Activated CD8-positive, alpha-beta T cell treated with anti-CD3 and anti-CD28 coated beads for 36 hours (primary cell): ENCODE data around the gene SAMD11. TPM values are rescaled to one million over a fixed set of nuclear protein-coding genes. Genes with fewer than 3 reads are reported as not detected.
"Not testable (repeated sequence)": the region's sequence is repeated elsewhere in the genome, so short reads cannot be mapped to it uniquely, and the experiment has no call there.

ENCODE experiments used
- ATAC-seq: fragments of 200-7000 bp; cut with Tn5 transposase; one replicate; pipeline ENCODE4 v1.10.0; 2021; ENCODE audit warnings: mild to moderate bottlenecking, moderate library complexity
- CTCF ChIA-PET: fragments of 350-600 bp; sonication (Branson Sonifier 250); formaldehyde crosslinking; loops from one replicate; lab custom pipeline; 2021; ENCODE audit warnings: antibody characterized with exemption; lab: Charles Lee
- POLR2A ChIA-PET: fragments of 350-600 bp; sonication (Branson Sonifier 250); formaldehyde crosslinking; loops from one replicate; lab custom pipeline; 2021; ENCODE audit warnings: antibody characterized with exemption; lab: Charles Lee
- DNase-seq: peaks from one replicate; pipeline ENCODE4 v3.0.0-alpha.2; 2020
- H3K27ac Mint-ChIP-seq: one replicate; pipeline ENCODE4 v1.8.0; 2021; ENCODE audit warnings: mild to moderate bottlenecking, mixed read lengths
- H3K27me3 Mint-ChIP-seq: one replicate; pipeline ENCODE4 v1.8.0; 2021; ENCODE audit warnings: mixed read lengths
- H3K36me3 Mint-ChIP-seq: one replicate; pipeline ENCODE4 v1.8.0; 2021; ENCODE audit warnings: low read depth, mixed read lengths
- H3K4me1 Mint-ChIP-seq: one replicate; pipeline ENCODE4 v1.8.0; 2021; ENCODE audit warnings: low read depth, mixed read lengths
- H3K4me3 Mint-ChIP-seq: one replicate; pipeline ENCODE4 v1.8.0; 2021; ENCODE audit warnings: mild to moderate bottlenecking, moderate library complexity, mixed read lengths
- H3K9me3 Mint-ChIP-seq: one replicate; pipeline ENCODE4 v1.8.0; 2021; ENCODE audit warnings: mixed read lengths
- CTCF ChIP-seq: fragments of 200-600 bp; IDR thresholded peaks from one replicate; pipeline ENCODE4 v1.8.0; 2022; ENCODE audit warnings: antibody characterized with exemption, mild to moderate bottlenecking
- intact Hi-C: fragments of 100-400 bp; cut with micrococcal nuclease; formaldehyde crosslinking; loops from one replicate; pipeline ENCODE4 v1.10.0; 2022
- total RNA-seq, 2 experiments: library from RNA; stranded (reverse); gene quantifications; one replicate each; pipeline ENCODE4 v1.2.3, GENCODE V29; 2021

Gene SAMD11
- total RNA-seq, 2 experiments from 2014 or later = not detected

GRCh38 chr1:983798-984475, 60.2 kb downstream of the SAMD11 start:
- intact Hi-C loops = no loop called here
- CTCF ChIA-PET = interaction anchor here (0.6 to 4.6 kb wide), 32 partner anchors 10 to 458 kb away, joined by 3 to 37 read pairs (median 4); partner anchors contain the start of genes C1orf159, HES4, ISG15 and PLEKHN1

GRCh38 chr1:984476-984814, 60.7 kb downstream of the SAMD11 start:
- peak; percentile 77 for TF ChIP-seq CTCF
- no peaks in the 10 kb centered on the region for H3K36me3 Mint-ChIP-seq
- no peak for ATAC-seq
- H3K27ac Mint-ChIP-seq = no peak overlapping the region
- ChIA-PET POLR2A (interaction anchor here (1.5 kb wide), 1 partner anchor 13 kb away, joined by 3 read pairs; no protein-coding TSS in a partner anchor), CTCF (interaction anchor here (0.6 to 4.6 kb wide), 26 partner anchors 9 to 457 kb away, joined by 3 to 37 read pairs (median 4); partner anchors contain the start of genes C1orf159, HES4 and PLEKHN1)
- H3K27me3 Mint-ChIP-seq = peaks cover 30% of the 10 kb centered on the region
- no peaks in the 10 kb centered on the region for H3K9me3 Mint-ChIP-seq
- intact Hi-C loops = no loop called here
- H3K4me3 Mint-ChIP-seq = no peak overlapping the region
- no peaks in the 10 kb centered on the region for H3K4me1 Mint-ChIP-seq
- no peak for DNase-seq

More at GRCh38 chr1:983798-984475, 60.2 kb downstream of the SAMD11 start:
- H3K27ac Mint-ChIP-seq = no peak overlapping the region
- POLR2A ChIA-PET = interaction anchor here (1.0 to 1.2 kb wide), 2 partner anchors 12 to 33 kb away, joined by 3 to 4 read pairs; no protein-coding TSS in a partner anchor
- DNase-seq (peak; percentile 73), ATAC-seq (peak; percentile 93)
- H3K9me3 Mint-ChIP-seq = no peaks in the 10 kb centered on the region
- peaks cover 27% of the 10 kb centered on the region for H3K27me3 Mint-ChIP-seq
- H3K4me1 Mint-ChIP-seq = no peaks in the 10 kb centered on the region
- H3K4me3 Mint-ChIP-seq = no peak overlapping the region
- peak; percentile 99 for TF ChIP-seq CTCF
- H3K36me3 Mint-ChIP-seq = no peaks in the 10 kb centered on the region

DNA sequence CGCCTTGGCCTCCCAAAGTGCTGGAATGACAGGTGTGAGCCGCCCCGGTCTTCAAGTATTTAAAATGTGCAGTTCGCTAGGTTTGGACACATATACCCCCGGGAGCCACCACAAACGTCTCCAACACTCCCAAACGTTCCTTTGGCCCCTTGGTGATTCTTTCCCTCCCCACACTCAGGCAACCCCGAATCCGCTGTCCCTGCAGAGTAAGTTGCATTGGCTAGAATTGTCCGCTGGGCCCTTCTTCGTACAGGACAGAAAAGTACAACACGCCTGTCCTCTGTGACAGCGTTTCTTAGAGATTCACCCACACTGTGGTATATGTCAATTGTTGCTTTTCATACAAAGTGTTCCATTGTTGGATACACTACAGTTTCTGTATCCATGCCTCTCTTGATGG, 61.4 kb downstream of the SAMD11 start:
- intact Hi-C loops = no loop called here
- H3K4me3 Mint-ChIP-seq = no peak overlapping the region
- H3K9me3 Mint-ChIP-seq = no peaks in the 10 kb centered on the region
- H3K4me1 Mint-ChIP-seq = no peaks in the 10 kb centered on the region
- no peak for TF ChIP-seq CTCF
- no peaks in the 10 kb centered on the region for H3K36me3 Mint-ChIP-seq
- ChIA-PET POLR2A (interaction anchor here (1.5 kb wide), 1 partner anchor 12 kb away, joined by 3 read pairs; no protein-coding TSS in a partner anchor), CTCF (interaction anchor here (0.9 to 4.6 kb wide), 12 partner anchors 8 to 306 kb away, joined by 3 to 37 read pairs (median 8); partner anchors contain the start of gene PLEKHN1)
- no peak for ATAC-seq
- no peak overlapping the region for H3K27ac Mint-ChIP-seq
- H3K27me3 Mint-ChIP-seq = peaks cover 33% of the 10 kb centered on the region
- DNase-seq = no peak

- H3K9me3 Mint-ChIP-seq, H3K4me3 Mint-ChIP-seq, intact Hi-C loops, POLR2A ChIA-PET, H3K27ac Mint-ChIP-seq, H3K36me3 Mint-ChIP-seq, DNase-seq, ATAC-seq: not testable (repeated sequence)
- peaks cover 41% of the 10 kb centered on the region for H3K27me3 Mint-ChIP-seq
- peaks cover 13% of the 10 kb centered on the region for H3K4me1 Mint-ChIP-seq
- CTCF ChIA-PET = interaction anchor here (3.1 kb wide), 1 partner anchor 14 kb away, joined by 22 read pairs; no protein-coding TSS in a partner anchor
Measured at GRCh38 chr1:988061-988460, 64.3 kb downstream of the SAMD11 start.

GRCh38 chr1:991275-991674, 67.6 kb downstream of the SAMD11 start:
- H3K27ac Mint-ChIP-seq, H3K36me3 Mint-ChIP-seq, intact Hi-C loops, DNase-seq, H3K9me3 Mint-ChIP-seq, POLR2A ChIA-PET, H3K4me3 Mint-ChIP-seq, ATAC-seq: not testable (repeated sequence)
- H3K27me3 Mint-ChIP-seq = peaks cover 33% of the 10 kb centered on the region
- peaks cover 20% of the 10 kb centered on the region for H3K4me1 Mint-ChIP-seq
- CTCF ChIA-PET = interaction anchor here (3.9 to 4.2 kb wide), 2 partner anchors 8 to 12 kb away, joined by 29 to 37 read pairs; no protein-coding TSS in a partner anchor
